Rectal smooth muscle tissue (tissue), 1 donor: ENCODE results near the gene POU2F3.
"Not testable (repeated sequence)": the region's sequence is repeated elsewhere in the genome, so short reads cannot be mapped to it uniquely, and the experiment has no call there.

Experiments
- H3K27ac ChIP-seq: one replicate; pipeline ENCODE4 v1.7.0; 2013; ENCODE audit warnings: low read depth, low read length, inconsistent platforms
- H3K27me3 ChIP-seq: one replicate; pipeline ENCODE4 v1.7.0; 2013; ENCODE audit warnings: low read length; ENCODE audit not compliant: control insufficient read depth, insufficient read depth
- H3K36me3 ChIP-seq: one replicate; pipeline ENCODE4 v1.7.0; 2013; ENCODE audit warnings: low read length; ENCODE audit not compliant: control insufficient read depth, insufficient read depth
- H3K4me1 ChIP-seq: one replicate; pipeline ENCODE4 v1.7.0; 2013; ENCODE audit warnings: low read length; ENCODE audit not compliant: control insufficient read depth, insufficient read depth
- H3K4me3 ChIP-seq: one replicate; pipeline ENCODE4 v1.7.0; 2013; ENCODE audit warnings: low read length
- H3K9ac ChIP-seq: one replicate; pipeline ENCODE4 v1.7.0; 2013; ENCODE audit warnings: low read length

The POU2F3 gene

DNA sequence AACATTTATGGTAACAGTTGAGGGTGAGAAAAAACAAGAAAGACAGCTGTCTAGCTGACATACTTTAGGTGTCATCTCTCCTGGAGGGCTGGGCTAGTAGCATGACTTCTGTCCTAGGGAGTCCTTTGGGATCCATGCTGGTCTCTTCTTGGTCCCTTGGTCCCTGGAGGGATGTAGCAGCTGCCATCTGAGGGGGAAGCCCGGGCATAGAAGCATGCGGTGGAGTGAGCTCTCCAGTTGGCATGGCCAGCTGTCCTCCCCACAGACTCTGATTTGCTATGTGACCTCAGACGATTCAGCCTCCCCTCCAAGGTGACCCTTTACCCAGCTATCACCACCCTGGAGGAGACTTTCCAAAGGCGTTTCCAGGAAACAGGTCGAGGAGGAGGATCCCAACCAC is 28.7 kb downstream of the POU2F3 start:
- no peak overlapping the region for H3K4me3 ChIP-seq
- no peaks in the 10 kb centered on the region for H3K27me3 ChIP-seq
- H3K4me1 ChIP-seq, result no peaks in the 10 kb centered on the region
- H3K9ac ChIP-seq, result no peak overlapping the region
- no peaks in the 10 kb centered on the region for H3K36me3 ChIP-seq
- no peak overlapping the region for H3K27ac ChIP-seq

DNA sequence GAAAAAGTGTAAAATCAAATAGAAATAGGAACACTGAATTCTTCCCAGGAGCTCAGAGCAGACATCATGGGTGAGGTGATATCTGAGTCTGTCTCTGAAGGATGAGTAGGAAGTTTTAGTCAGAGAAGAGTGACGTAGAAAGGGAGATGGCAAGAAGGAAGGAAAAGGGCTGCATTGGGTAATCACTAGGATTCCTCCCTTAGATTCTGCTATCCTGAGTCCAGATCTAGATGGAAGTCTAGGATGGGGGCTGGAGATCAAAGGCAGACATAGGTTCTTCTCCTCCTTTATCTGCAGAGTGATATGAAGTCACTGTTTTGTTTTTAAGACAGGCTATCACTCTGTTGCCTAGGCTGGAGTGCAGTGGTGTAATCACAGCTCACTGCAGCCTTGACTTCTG is 30.4 kb downstream of the POU2F3 start:
- Histone ChIP-seq H3K27me3 (no peaks in the 10 kb centered on the region), H3K4me1 (no peaks in the 10 kb centered on the region), H3K9ac (no peak overlapping the region), H3K4me3 (no peak overlapping the region), H3K27ac (no peak overlapping the region), H3K36me3 (no peaks in the 10 kb centered on the region)

DNA sequence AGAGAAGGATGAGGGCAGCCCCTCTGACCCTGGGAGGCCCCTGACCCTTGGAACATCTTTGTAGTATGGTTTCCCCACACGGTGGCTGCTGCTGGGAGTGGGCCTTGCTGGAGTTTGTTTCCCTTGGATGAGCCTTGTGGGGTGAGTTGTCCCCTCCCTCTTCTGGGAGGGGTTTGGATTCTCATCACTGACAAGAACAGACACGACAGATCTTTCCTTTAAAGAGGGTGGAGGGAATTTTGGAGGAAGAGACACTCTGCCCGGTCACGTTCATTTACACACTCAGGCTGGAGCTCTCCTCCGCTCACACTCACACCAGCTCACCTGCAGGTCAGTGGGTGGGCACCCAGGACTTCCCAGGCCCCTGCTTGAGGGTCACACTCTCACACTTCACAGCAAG is 31.7 kb downstream of the POU2F3 start:
- H3K36me3 ChIP-seq, result no peaks in the 10 kb centered on the region
- no peak overlapping the region for H3K27ac ChIP-seq
- no peaks in the 10 kb centered on the region for H3K4me1 ChIP-seq
- no peak overlapping the region for H3K9ac ChIP-seq
- H3K27me3 ChIP-seq, result no peaks in the 10 kb centered on the region
- H3K4me3 ChIP-seq, result no peak overlapping the region

DNA sequence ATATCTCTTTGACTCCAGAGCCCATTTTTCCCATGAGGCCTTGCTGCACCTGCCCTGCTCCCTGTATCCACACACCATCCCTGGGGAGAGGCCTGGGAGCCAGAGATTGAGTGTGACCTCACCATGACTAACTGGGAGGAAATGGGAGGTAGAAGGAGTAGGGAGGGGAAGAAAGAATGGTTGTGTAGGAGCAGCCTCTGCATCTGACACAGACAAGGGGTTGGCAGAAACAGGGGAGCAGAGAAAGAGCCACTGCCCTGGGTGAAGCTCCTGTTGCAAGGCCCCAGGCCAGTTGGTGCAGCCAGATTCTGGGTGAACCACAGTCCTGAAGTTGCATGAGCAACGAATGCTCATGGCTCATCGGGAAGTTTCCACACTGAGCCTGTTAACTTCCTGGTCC is 32.4 kb downstream of the POU2F3 start:
- Histone ChIP-seq H3K9ac (no peak overlapping the region), H3K27me3 (no peaks in the 10 kb centered on the region), H3K36me3 (no peaks in the 10 kb centered on the region), H3K4me1 (no peaks in the 10 kb centered on the region), H3K4me3 (no peak overlapping the region), H3K27ac (no peak overlapping the region)

DNA sequence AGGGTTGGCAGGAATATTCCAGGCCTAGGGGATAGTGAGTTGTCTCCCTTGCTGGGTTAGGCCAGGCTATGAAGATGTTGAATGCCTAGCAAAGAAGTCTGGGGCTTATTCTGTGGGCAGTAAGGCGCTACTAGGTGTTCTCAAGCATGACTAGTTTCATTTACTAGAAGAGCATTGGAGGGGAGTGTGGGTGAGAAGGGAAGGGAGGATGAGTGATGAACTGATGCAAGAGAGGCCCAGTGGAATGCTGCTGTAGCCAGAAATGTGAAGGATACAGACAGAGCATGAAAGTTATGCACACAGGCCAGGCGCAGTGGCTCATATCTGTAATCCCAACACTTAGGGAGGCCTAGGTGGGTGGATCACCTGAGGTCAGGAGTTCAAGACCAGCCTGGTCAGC is 33.5 kb downstream of the POU2F3 start:
- H3K27ac ChIP-seq, result no peak overlapping the region
- H3K36me3 ChIP-seq, result no peaks in the 10 kb centered on the region
- no peak overlapping the region for H3K4me3 ChIP-seq
- H3K4me1 ChIP-seq, result no peaks in the 10 kb centered on the region
- no peaks in the 10 kb centered on the region for H3K27me3 ChIP-seq
- H3K9ac ChIP-seq, result no peak overlapping the region

DNA sequence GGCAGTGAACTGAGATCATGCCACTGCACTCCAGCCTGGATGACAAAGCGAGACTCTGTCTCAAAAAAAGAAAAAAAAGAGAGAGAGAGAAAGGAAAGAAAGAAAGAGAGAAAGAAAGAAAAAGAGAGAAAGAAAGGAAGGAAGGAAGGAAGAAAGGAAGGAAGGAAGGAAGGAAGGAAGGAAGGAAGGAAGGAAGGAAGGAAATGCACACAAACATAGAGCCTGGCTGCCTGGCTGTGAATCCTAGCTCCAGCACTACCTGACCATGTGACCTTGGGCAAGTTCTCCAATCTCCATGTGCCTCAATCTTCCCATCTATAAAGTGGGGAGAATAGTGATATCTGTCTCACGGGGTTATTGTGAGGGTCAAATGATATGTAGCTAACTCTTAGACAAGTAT is 34.0 kb downstream of the POU2F3 start:
- not testable (repeated sequence) for H3K27me3 ChIP-seq, H3K4me3 ChIP-seq, H3K36me3 ChIP-seq, H3K9ac ChIP-seq, H3K4me1 ChIP-seq, H3K27ac ChIP-seq

DNA sequence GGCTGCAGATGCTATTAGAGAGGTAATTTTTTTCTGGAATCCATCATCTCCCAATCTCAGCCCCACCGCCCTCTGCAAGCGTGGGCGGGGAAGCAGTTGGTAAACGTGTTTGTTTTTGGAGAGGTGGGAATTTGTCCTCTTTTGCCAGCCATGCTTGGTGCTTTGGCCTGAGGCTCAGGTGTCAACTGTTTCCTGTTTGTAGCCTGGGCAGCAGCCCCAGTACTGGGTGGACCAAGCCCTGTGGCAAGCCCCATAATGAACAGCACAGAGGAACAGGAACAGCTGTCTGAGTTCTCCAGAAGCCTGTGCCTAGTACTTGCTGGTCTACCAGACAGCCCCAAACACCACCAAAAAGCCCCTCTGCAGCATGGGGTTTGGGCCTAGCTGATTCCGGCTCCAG is 39.6 kb downstream of the POU2F3 start:
- H3K27me3 ChIP-seq, result no peaks in the 10 kb centered on the region
- H3K27ac ChIP-seq, result no peak overlapping the region
- H3K9ac ChIP-seq, result no peak overlapping the region

DNA sequence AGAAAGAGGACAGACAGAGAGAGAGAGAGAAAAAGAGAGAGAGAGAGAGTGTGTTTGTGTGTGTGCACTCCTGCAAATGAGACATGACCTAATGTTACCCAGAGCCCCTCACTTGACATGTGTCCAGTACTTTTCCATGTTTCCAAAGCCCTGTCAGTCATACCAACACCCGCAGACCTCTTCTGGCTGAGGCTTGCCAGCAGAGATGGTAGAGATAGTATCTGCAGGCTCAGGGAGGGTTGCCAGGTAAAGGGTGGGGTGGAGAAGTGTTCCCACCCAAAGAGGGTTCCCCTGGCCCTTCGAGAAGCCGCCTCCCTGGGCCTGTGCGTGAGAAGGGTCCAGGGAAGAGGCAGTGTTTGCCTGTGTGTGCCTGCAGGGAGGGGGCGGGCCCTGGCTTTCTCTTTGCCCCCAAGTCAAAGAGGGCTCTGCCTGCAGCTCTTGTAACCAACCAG is 40.7 kb downstream of the POU2F3 start:
- Histone ChIP-seq H3K27me3 (no peaks in the 10 kb centered on the region), H3K9ac (no peak overlapping the region), H3K4me1 (no peaks in the 10 kb centered on the region), H3K27ac (no peak overlapping the region), H3K4me3 (no peak overlapping the region), H3K36me3 (no peaks in the 10 kb centered on the region)

More for the DNA sequence above, 39.6 kb downstream of the POU2F3 start:
- Histone ChIP-seq H3K36me3 (no peaks in the 10 kb centered on the region), H3K4me3 (no peak overlapping the region), H3K4me1 (no peaks in the 10 kb centered on the region)

DNA sequence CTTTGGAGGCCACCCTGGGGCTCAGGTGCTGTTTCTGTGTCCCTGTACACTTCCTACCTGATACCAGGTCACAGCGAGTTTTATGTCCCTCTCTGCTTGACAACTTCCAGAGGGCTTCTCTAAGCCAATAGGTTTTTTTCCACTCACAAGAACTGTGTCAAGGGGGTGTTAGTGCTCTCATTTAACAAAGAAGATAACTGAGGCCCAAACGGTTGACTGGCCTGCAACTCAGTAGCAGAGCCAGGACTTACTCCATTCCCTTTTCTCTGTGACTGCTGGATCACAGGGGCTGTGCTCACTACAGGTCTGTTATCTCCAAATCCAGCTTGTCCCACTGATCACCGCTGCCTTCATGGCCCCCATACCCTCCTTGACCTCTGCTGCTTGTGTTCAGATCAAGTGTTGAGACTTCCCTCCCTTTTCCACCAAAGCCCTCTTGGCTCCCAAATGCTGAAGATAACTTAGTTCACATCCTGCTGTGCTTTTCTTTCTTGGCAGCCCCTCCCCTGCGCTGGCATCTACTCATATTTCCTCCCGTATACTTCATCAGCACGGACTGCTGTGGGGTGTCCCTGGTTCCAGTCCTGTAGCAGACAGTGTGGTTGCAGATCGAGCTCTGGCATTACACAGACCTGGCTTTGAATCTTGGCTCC is 41.3 kb downstream of the POU2F3 start:
- no peaks in the 10 kb centered on the region for H3K36me3 ChIP-seq
- no peak overlapping the region for H3K4me3 ChIP-seq
- H3K27ac ChIP-seq, result no peak overlapping the region
- no peaks in the 10 kb centered on the region for H3K27me3 ChIP-seq
- H3K4me1 ChIP-seq, result no peaks in the 10 kb centered on the region
- H3K9ac ChIP-seq, result no peak overlapping the region

DNA sequence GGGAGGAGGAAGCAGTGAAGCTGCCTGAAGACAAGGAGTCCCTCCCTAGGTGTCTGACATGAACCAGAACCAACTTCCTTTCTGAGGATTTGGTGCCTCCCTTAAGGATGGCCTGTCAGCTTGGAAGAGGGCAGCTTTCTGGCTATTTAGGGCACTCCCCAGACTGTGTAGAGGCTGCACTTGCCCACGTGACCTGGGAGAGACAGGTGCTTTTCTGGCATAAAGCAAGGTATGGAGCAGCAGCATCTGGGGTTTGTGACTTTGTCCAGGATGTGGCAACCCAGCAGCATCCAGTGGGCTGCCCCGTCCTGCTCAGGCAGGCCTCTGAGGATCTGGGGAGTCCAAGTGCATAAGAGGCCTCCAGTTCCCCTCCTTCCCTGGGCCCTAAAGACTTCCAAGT is 43.2 kb downstream of the POU2F3 start:
- H3K9ac ChIP-seq, result no peak overlapping the region

DNA sequence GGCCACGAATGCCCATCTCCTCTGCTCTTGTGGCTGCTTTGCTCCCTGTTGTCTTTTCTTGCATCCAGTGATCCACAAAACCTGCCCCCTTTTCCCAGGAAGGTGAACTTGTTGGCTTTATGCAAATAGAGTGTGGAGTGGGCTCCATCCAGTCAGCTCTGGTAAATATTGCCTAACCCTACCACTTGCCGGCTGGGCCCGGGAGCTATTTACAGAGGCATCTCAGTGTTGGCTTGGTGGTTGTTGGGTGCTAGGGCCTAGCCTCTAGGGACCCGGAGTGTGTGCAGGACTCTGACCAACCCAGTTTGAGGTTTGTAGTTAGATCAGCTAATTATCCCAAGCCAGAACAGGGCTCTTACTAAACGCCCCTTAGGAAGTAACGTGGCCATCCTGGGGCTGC is 44.3 kb downstream of the POU2F3 start:
- H3K9ac ChIP-seq, result no peak overlapping the region
- H3K36me3 ChIP-seq, result no peaks in the 10 kb centered on the region
- no peaks in the 10 kb centered on the region for H3K4me1 ChIP-seq
- no peaks in the 10 kb centered on the region for H3K27me3 ChIP-seq
- no peak overlapping the region for H3K4me3 ChIP-seq
- no peak overlapping the region for H3K27ac ChIP-seq

More for the DNA sequence above, 43.2 kb downstream of the POU2F3 start:
- Histone ChIP-seq H3K4me3 (no peak overlapping the region), H3K4me1 (no peaks in the 10 kb centered on the region), H3K36me3 (no peaks in the 10 kb centered on the region), H3K27me3 (no peaks in the 10 kb centered on the region), H3K27ac (no peak overlapping the region)

DNA sequence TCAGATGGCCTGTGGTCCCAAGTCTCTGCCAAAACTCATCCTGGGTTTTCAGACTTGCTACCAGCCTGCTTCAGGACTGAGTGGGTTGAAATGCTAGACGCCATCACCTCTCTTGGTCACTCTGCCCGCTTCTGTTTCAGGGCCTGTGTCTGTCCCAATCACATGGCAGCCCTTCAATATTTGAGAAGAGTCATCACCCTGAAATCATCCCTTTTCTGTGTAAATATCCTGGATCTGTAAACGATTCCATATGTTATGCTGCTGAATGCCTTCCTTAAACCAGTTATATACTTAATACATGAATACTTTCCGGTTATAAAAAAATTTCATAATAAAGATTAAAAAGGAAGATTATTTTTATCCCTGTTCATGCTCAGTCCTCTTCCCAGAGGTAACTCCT is 45.3 kb downstream of the POU2F3 start:
- H3K4me1 ChIP-seq, result no peaks in the 10 kb centered on the region
- no peaks in the 10 kb centered on the region for H3K27me3 ChIP-seq
- H3K36me3 ChIP-seq, result no peaks in the 10 kb centered on the region
- H3K9ac ChIP-seq, result no peak overlapping the region
- no peak overlapping the region for H3K4me3 ChIP-seq
- no peak overlapping the region for H3K27ac ChIP-seq

DNA sequence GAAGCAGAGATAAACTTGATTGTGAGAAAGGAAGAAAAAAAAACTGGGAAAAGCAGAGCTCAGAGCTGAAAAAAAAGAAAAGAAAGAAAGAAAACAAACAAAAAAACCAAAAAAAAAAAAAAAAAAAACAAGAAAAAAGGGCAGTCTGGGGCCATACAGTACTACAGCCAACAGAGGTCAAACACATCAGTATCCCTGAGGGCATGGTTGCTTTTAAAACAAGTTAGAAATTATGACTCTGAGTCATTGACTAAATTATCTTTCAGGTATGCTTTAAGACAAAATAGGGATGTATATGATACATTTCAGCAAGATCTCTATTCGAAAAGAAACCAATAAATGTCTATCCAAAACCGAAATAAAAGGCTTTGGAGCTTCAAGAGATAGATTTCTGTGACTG is 48.1 kb downstream of the POU2F3 start:
- no peak overlapping the region for H3K4me3 ChIP-seq
- H3K36me3 ChIP-seq, result no peaks in the 10 kb centered on the region
- H3K9ac ChIP-seq, result no peak overlapping the region
- H3K27ac ChIP-seq, result no peak overlapping the region
- H3K27me3 ChIP-seq, result no peaks in the 10 kb centered on the region
- H3K4me1 ChIP-seq, result no peaks in the 10 kb centered on the region
